ENCODE measurements around the gene SLC22A3.

GRCh38 chr6:160431791-160432404 lies 83.7 kb downstream of the SLC22A3 start:
- TF ChIP-seq CTCF (IDR thresholded peaks at IDR 0.05; ENCODE audit: low read depth, low read length, poor library complexity, severe bottlenecking), result no peak
- TF ChIP-seq EZH2phosphoT487 (IDR thresholded peaks at IDR 0.05; ENCODE audit: borderline replicate concordance, low read length), result no peak
